H1 (cell line): ENCODE data around the gene PLA2R1. TPM values are rescaled to one million over a fixed set of nuclear protein-coding genes. Genes with fewer than 3 reads are reported as not detected.

ENCODE experiments used
- CTCF ChIA-PET: fragments of 300-600 bp; sonication (Branson Sonifier 250); formaldehyde crosslinking; loops from one replicate; lab custom pipeline; 2021; ENCODE audit not compliant: partially characterized antibody; lab: Charles Lee
- POLR2A ChIA-PET: fragments of 300-600 bp; sonication (Branson Sonifier 250); formaldehyde crosslinking; loops from one replicate; lab custom pipeline; 2021; ENCODE audit warnings: inconsistent platforms; ENCODE audit not compliant: partially characterized antibody; lab: Charles Lee
- DNase-seq, 2 experiments: peaks; one replicate each; pipeline versions ENCODE4 v3.0.0 to v3.0.0-alpha.2; 2010 to 2022; ENCODE audit warnings: low spot score in 2 of 2, low read depth in 1 of 2, mixed read lengths in 1 of 2
- FAIRE-seq: peaks from 2 replicates; lab custom pipeline; 2011; peaks lifted over from hg19 to GRCh38; lab: Jason Lieb, UNC
- H2AFZ ChIP-seq: 2 replicates; pipeline ENCODE4 v1.8.1; 2012; ENCODE audit warnings: low read length, inconsistent platforms
- H2AK5ac ChIP-seq: 2 replicates; pipeline ENCODE4 v1.6.1; 2013; ENCODE audit warnings: low read depth, low read length
- H2BK120ac ChIP-seq: replicated peaks from 2 replicates; pipeline ENCODE3; 2013; ENCODE audit warnings: low read depth, low read length, inconsistent platforms
- H2BK12ac ChIP-seq: 2 replicates; pipeline ENCODE4 v1.6.1; 2013; ENCODE audit warnings: low read depth, low read length
- H2BK15ac ChIP-seq: 2 replicates; pipeline ENCODE4 v1.6.1; 2013; ENCODE audit warnings: low read length
- H2BK20ac ChIP-seq: 2 replicates; pipeline ENCODE4 v1.6.1; 2013; ENCODE audit warnings: low read length
- H2BK5ac ChIP-seq: 2 replicates; pipeline ENCODE4 v1.6.1; 2013; ENCODE audit warnings: low read depth, low read length
- H3K14ac ChIP-seq: 2 replicates; pipeline ENCODE4 v1.6.1; 2013; ENCODE audit warnings: inconsistent platforms; ENCODE audit not compliant: insufficient read length
- H3K18ac ChIP-seq: 2 replicates; pipeline ENCODE4 v1.6.1; 2013; ENCODE audit warnings: low read length; ENCODE audit errors: extremely low read depth
- H3K23ac ChIP-seq: 2 replicates; pipeline ENCODE4 v1.6.1; 2013; ENCODE audit warnings: inconsistent platforms; ENCODE audit not compliant: insufficient read length
- H3K23me2 ChIP-seq: 2 replicates; pipeline ENCODE4 v1.6.1; 2013; ENCODE audit warnings: low read depth, low read length
- H3K27ac ChIP-seq: 2 replicates; pipeline ENCODE4 v1.6.1; 2011; ENCODE audit warnings: low read depth, low read length, inconsistent platforms
- H3K27me3 ChIP-seq, 4 experiments: replicated peaks in 1 of 4; 1 replicate in 1 of 4; 2 replicates in 3 of 4; pipeline versions ENCODE4 v1.6.1 to v1.8.1; 2011 to 2013; ENCODE audit warnings: low read length in 3 of 4, mild to moderate bottlenecking in 3 of 4, inconsistent platforms in 2 of 4, mixed read lengths in 2 of 4, moderate library complexity in 1 of 4; ENCODE audit not compliant: control insufficient read depth in 3 of 4, insufficient read depth in 3 of 4; ENCODE audit errors: extremely low read depth in 1 of 4
- H3K36me3 ChIP-seq, 4 experiments: 2 replicates each; pipeline versions ENCODE4 v1.6.1 to v1.8.1; 2011 to 2013; ENCODE audit warnings: mild to moderate bottlenecking in 4 of 4, low read length in 3 of 4, moderate library complexity in 2 of 4, control low read depth in 1 of 4, inconsistent platforms in 1 of 4; ENCODE audit not compliant: insufficient read depth in 4 of 4, control insufficient read depth in 2 of 4
- H3K4ac ChIP-seq: replicated peaks from 2 replicates; pipeline ENCODE3; 2013; ENCODE audit warnings: low read length, low read depth, mixed read lengths, inconsistent platforms; ENCODE audit not compliant: insufficient read length
- H3K4me1 ChIP-seq, 4 experiments: replicated peaks in 1 of 4; 1 replicate in 1 of 4; 2 replicates in 3 of 4; pipeline versions ENCODE4 v1.6.1 to v1.8.1; 2011 to 2013; ENCODE audit warnings: low read length in 3 of 4, inconsistent platforms in 2 of 4, mixed read lengths in 1 of 4; ENCODE audit not compliant: insufficient read depth in 4 of 4, control insufficient read depth in 3 of 4
- H3K4me2 ChIP-seq, 2 experiments: 2 replicates each; pipeline versions ENCODE4 v1.6.1 to v1.8.1; 2011 to 2013; ENCODE audit warnings: low read depth in 2 of 2, low read length in 2 of 2, control low read depth in 1 of 2, inconsistent platforms in 1 of 2, mild to moderate bottlenecking in 1 of 2; ENCODE audit not compliant: insufficient read depth in 1 of 2
- H3K4me3 ChIP-seq, 4 experiments: fragments of 200-600, 300-600 bp in 1 of 4; sonication (generic), shearing (Covaris generic), sonication (Bioruptor Twin) in 1 of 4; 2 replicates each; pipeline versions ENCODE4 v1.5.1 to v1.8.1; 2011 to 2016; ENCODE audit warnings: low read length in 4 of 4, low read depth in 3 of 4, control low read depth in 2 of 4, inconsistent platforms in 2 of 4, mild to moderate bottlenecking in 2 of 4, mixed read lengths in 1 of 4, moderate library complexity in 1 of 4; ENCODE audit not compliant: insufficient read depth in 2 of 4; ENCODE audit errors: extremely low read depth in 1 of 4
- H3K56ac ChIP-seq: replicated peaks from 2 replicates; pipeline ENCODE3; 2013; ENCODE audit warnings: low read depth, mild to moderate bottlenecking, mixed read lengths, low read length, inconsistent platforms; ENCODE audit not compliant: insufficient read length
- H3K79me1 ChIP-seq: 2 replicates; pipeline ENCODE4 v1.6.1; 2013; ENCODE audit warnings: low read depth, low read length, control low read depth
- H3K79me2 ChIP-seq, 2 experiments: 2 replicates each; pipeline versions ENCODE4 v1.6.1 to v1.8.1; 2012 to 2013; ENCODE audit warnings: low read length in 2 of 2, mild to moderate bottlenecking in 2 of 2, inconsistent platforms in 1 of 2; ENCODE audit not compliant: insufficient read depth in 2 of 2, control insufficient read depth in 1 of 2
- H3K9ac ChIP-seq, 4 experiments: replicated peaks in 1 of 4; 1 replicate in 1 of 4; 2 replicates in 3 of 4; pipeline versions ENCODE4 v1.6.1 to v1.8.1; 2011 to 2013; ENCODE audit warnings: low read depth in 3 of 4, low read length in 3 of 4, control low read depth in 2 of 4, mild to moderate bottlenecking in 2 of 4, moderate library complexity in 2 of 4, inconsistent platforms in 1 of 4; ENCODE audit errors: extremely low read depth in 1 of 4
- H3K9me3 ChIP-seq, 2 experiments: 2 replicates each; pipeline versions ENCODE4 v1.6.1 to v1.8.1; 2012 to 2013; ENCODE audit warnings: mild to moderate bottlenecking in 2 of 2, moderate library complexity in 2 of 2, control low read depth in 1 of 2, inconsistent platforms in 1 of 2, low read depth in 1 of 2, low read length in 1 of 2, mixed read lengths in 1 of 2; ENCODE audit not compliant: insufficient read depth in 2 of 2
- H4K20me1 ChIP-seq, 2 experiments: replicated peaks in 1 of 2; 2 replicates each; pipeline versions ENCODE3 to v1.8.1; 2011 to 2013; ENCODE audit warnings: inconsistent platforms in 2 of 2, low read length in 2 of 2, mild to moderate bottlenecking in 1 of 2; ENCODE audit not compliant: insufficient read depth in 2 of 2, control insufficient read depth in 1 of 2
- H4K5ac ChIP-seq: 2 replicates; pipeline ENCODE4 v1.6.1; 2013; ENCODE audit warnings: low read length, low read depth, mixed read lengths, inconsistent platforms; ENCODE audit not compliant: insufficient read length
- H4K8ac ChIP-seq: 2 replicates; pipeline ENCODE4 v1.8.0; 2013; ENCODE audit warnings: mild to moderate bottlenecking, moderate library complexity, low read length, inconsistent platforms; ENCODE audit not compliant: insufficient read depth; ENCODE audit errors: extremely low read depth
- H4K91ac ChIP-seq: replicated peaks from 2 replicates; pipeline ENCODE3; 2013; ENCODE audit warnings: low read length, mixed read lengths, inconsistent platforms; ENCODE audit not compliant: insufficient read length
- BACH1 ChIP-seq: IDR thresholded peaks from 2 replicates; pipeline ENCODE4 v1.6.1; 2012; ENCODE audit warnings: low read length, improper control_type of control experiment
- BCL11A ChIP-seq, 2 experiments: IDR thresholded peaks; one replicate each; pipeline ENCODE4 v1.6.1; 2011; ENCODE audit warnings: low read depth in 2 of 2, low read length in 2 of 2, mild to moderate bottlenecking in 2 of 2
- BRCA1 ChIP-seq: IDR thresholded peaks from 2 replicates; pipeline ENCODE4 v1.6.1; 2012; ENCODE audit warnings: low read depth, low read length, improper control_type of control experiment
- GTF2F1 ChIP-seq: IDR thresholded peaks from 2 replicates; pipeline ENCODE4 v1.6.1; 2012; ENCODE audit warnings: low read depth, low read length, improper control_type of control experiment, borderline replicate concordance
- POU5F1 ChIP-seq: IDR thresholded peaks from 2 replicates; pipeline ENCODE4 v1.6.1; 2011; ENCODE audit warnings: low read depth, mild to moderate bottlenecking, low read length, moderate library complexity
- RBBP5 ChIP-seq: IDR thresholded peaks from 2 replicates; pipeline ENCODE4 v1.7.1; 2012; ENCODE audit warnings: low read depth, mild to moderate bottlenecking, inconsistent platforms, low read length, moderate library complexity, borderline replicate concordance
- RXRA ChIP-seq: IDR thresholded peaks from 2 replicates; pipeline ENCODE4 v1.6.1; 2011; ENCODE audit warnings: low read depth, mild to moderate bottlenecking, low read length, moderate library complexity; ENCODE audit not compliant: insufficient read depth
- SIX5 ChIP-seq: IDR thresholded peaks from 2 replicates; pipeline ENCODE4 v1.6.1; 2011; ENCODE audit warnings: mild to moderate bottlenecking, low read depth, low read length
- SP4 ChIP-seq: IDR thresholded peaks from 2 replicates; pipeline ENCODE4 v1.6.1; 2012; ENCODE audit warnings: low read length, inconsistent platforms
- TAF7 ChIP-seq: optimal IDR thresholded peaks from 2 replicates; pipeline ENCODE3; 2011; ENCODE audit warnings: low read depth, mild to moderate bottlenecking, inconsistent platforms, low read length, moderate library complexity, borderline replicate concordance
- TBP ChIP-seq: IDR thresholded peaks from 2 replicates; pipeline ENCODE4 v1.6.1; 2011; ENCODE audit warnings: low read depth, low read length, improper control_type of control experiment
- WGBS, 2 experiments: shearing (Covaris generic) in 1 of 2; methylation state at CpG; one replicate each; pipeline versions ENCODE4 v1.1.6 to v1.1.7; 2013 to 2015; ENCODE audit warnings: low lambda C conversion rate in 2 of 2, mixed read lengths in 2 of 2, inconsistent platforms in 1 of 2, low coverage in 1 of 2, missing lambda C conversion rate in 1 of 2; ENCODE audit not compliant: insufficient replicate concordance in 2 of 2, insufficient coverage in 1 of 2, insufficient read length in 1 of 2; ENCODE audit errors: extremely low coverage in 1 of 2, missing lambda C conversion rate in 1 of 2; 5-methylcytosine and 5-hydroxymethylcytosine counted together
- polyA plus RNA-seq, 7 experiments: library from polyadenylated mRNA; depleted of rRNA in 3 of 7; stranded (reverse) in 5 of 7; unstranded in 2 of 7; fragments of >200 nt in 5 of 7; fragments of 200-250 nt in 2 of 7; gene quantifications; 1 replicate in 5 of 7; 2 replicates in 1 of 7; 4 replicates in 1 of 7; pipeline versions ENCODE4 v1.2.1 to v1.2.3, GENCODE V29; 2011 to 2013; ENCODE audit warnings: missing spikeins in 2 of 7, mixed read lengths in 2 of 7
- total RNA-seq: library from RNA; stranded (reverse); fragmentation: NEBNext Ultra II Directional; extraction: Animal tissue kit (Norgen Biotek cat#: 25700); gene quantifications from 2 replicates; pipeline ENCODE4 v1.2.1, GENCODE V29; 2021
- TF ChIP-seq, protein P1 (sequence below), 3 experiments: IDR thresholded peaks; 1 replicate in 2 of 3; 2 replicates in 1 of 3; pipeline versions ENCODE4 v1.5.1 to v1.6.1; 2011; ENCODE audit warnings: low read length in 3 of 3, mild to moderate bottlenecking in 3 of 3, inconsistent platforms in 2 of 3, low read depth in 1 of 3, moderate library complexity in 1 of 3; ENCODE audit not compliant: insufficient read depth in 1 of 3; ENCODE audit errors: control extremely low read depth in 1 of 3
- TF ChIP-seq, protein P2 (sequence below): IDR thresholded peaks from 2 replicates; pipeline ENCODE4 v1.6.1; 2012; ENCODE audit warnings: inconsistent platforms

PLA2R1 gene
- total and polyA plus RNA-seq, 2 of the 8 experiments (the other 6 are each of a cell fraction or from before 2014, with no cell fraction given) = 0.65 to 1.5 TPM

DNA sequence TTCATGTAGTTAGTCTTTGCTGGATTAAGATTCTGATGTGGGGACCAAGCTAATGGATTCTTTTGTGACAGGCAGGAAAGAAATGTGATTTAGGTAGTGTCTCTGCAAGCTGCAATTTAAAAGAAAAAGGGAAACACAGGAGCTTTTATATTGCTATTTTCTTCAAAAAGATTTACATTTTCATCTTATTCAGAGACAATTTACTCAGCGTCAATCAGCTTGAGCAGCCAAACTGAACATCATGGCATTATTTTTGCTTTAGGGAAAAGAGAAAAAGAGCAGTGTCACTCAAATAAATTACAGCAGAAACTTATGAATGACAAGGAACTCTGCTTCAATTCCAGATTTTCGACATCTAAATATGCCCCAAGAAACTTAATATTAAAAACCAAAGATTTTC is 67.4 kb downstream of the PLA2R1 start:
- Histone ChIP-seq H3K23me2 (no peaks in the 10 kb centered on the region), H3K4me2 (no peak overlapping the region), H3K4ac (no peak overlapping the region), H3K23ac (no peak overlapping the region), H3K4me1 (peaks cover 0 to 2% (median 0%) of the 10 kb centered on the region in 4 experiments; a peak in 1 of 7 replicates), H2BK15ac (no peak overlapping the region), H3K9ac (no peak overlapping the region), H4K91ac (no peak overlapping the region), H3K9me3 (peaks cover 0 to 2% of the 10 kb centered on the region in 2 experiments; a peak in 1 of 4 replicates), H2BK120ac (no peak overlapping the region), H4K8ac (no peak overlapping the region), H3K4me3 (no peak overlapping the region), H3K14ac (no peak overlapping the region), H2BK12ac (no peak overlapping the region), H4K5ac (no peak overlapping the region), H3K18ac (no peak overlapping the region), H3K79me1 (no peaks in the 10 kb centered on the region), H3K27ac (no peak overlapping the region), H3K56ac (no peak overlapping the region), H2AK5ac (no peak overlapping the region), H3K36me3 (no peaks in the 10 kb centered on the region; a peak in 1 of 8 replicates), H2BK5ac (no peak overlapping the region), H3K27me3 (no peaks in the 10 kb centered on the region), H3K79me2 (no peaks in the 10 kb centered on the region), H4K20me1 (no peaks in the 10 kb centered on the region), H2AFZ (no peak overlapping the region), H2BK20ac (no peak overlapping the region)
- ChIA-PET CTCF (no interaction called here), POLR2A (no interaction called here)
- 92% methylated on average over 2 of the region's 2 CpGs; no CpG with 5 or more reads in 1 of the 2 experiments for WGBS, 2 experiments
- DNase-seq (no peak), FAIRE-seq (no peak)
- TF ChIP-seq SP4 (no peak), POU5F1 (no peak), TAF7 (no peak), BCL11A (IDR thresholded peaks at IDR 0.05; ENCODE audit: low read depth in 2 of 2, low read length in 2 of 2) (no peak), RBBP5 (no peak), BACH1 (no peak), BRCA1 (no peak), TBP (no peak), SIX5 (no peak), GTF2F1 (no peak), RXRA (no peak)
- TF ChIP-seq, protein P1, sequence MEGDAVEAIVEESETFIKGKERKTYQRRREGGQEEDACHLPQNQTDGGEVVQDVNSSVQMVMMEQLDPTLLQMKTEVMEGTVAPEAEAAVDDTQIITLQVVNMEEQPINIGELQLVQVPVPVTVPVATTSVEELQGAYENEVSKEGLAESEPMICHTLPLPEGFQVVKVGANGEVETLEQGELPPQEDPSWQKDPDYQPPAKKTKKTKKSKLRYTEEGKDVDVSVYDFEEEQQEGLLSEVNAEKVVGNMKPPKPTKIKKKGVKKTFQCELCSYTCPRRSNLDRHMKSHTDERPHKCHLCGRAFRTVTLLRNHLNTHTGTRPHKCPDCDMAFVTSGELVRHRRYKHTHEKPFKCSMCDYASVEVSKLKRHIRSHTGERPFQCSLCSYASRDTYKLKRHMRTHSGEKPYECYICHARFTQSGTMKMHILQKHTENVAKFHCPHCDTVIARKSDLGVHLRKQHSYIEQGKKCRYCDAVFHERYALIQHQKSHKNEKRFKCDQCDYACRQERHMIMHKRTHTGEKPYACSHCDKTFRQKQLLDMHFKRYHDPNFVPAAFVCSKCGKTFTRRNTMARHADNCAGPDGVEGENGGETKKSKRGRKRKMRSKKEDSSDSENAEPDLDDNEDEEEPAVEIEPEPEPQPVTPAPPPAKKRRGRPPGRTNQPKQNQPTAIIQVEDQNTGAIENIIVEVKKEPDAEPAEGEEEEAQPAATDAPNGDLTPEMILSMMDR (IDR thresholded peaks at IDR 0.05; ENCODE audit: control extremely low read depth in 1 of 3, insufficient read depth in 1 of 3, low read depth in 1 of 3, low read length in 3 of 3) = no peak
- TF ChIP-seq, protein P2, sequence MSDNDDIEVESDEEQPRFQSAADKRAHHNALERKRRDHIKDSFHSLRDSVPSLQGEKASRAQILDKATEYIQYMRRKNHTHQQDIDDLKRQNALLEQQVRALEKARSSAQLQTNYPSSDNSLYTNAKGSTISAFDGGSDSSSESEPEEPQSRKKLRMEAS = no peak
